Hepatocyte (in vitro differentiated cells): ENCODE measurements around the gene GRM8.

Experiments
- EZH2 ChIP-seq: fragments of 200-600 bp; sonication (generic); IDR thresholded peaks from 2 replicates; pipeline ENCODE4 v1.6.1; 2016; ENCODE audit warnings: antibody characterized with exemption, mild to moderate bottlenecking, borderline replicate concordance
- TF ChIP-seq, protein P1 (sequence below): fragments of 200-600 bp; sonication (generic); IDR thresholded peaks from 2 replicates; pipeline ENCODE4 v1.5.1; 2016; ENCODE audit warnings: antibody characterized with exemption, mild to moderate bottlenecking; ENCODE audit not compliant: poor library complexity

- TF ChIP-seq EZH2, result no peak
- TF ChIP-seq, protein P1, sequence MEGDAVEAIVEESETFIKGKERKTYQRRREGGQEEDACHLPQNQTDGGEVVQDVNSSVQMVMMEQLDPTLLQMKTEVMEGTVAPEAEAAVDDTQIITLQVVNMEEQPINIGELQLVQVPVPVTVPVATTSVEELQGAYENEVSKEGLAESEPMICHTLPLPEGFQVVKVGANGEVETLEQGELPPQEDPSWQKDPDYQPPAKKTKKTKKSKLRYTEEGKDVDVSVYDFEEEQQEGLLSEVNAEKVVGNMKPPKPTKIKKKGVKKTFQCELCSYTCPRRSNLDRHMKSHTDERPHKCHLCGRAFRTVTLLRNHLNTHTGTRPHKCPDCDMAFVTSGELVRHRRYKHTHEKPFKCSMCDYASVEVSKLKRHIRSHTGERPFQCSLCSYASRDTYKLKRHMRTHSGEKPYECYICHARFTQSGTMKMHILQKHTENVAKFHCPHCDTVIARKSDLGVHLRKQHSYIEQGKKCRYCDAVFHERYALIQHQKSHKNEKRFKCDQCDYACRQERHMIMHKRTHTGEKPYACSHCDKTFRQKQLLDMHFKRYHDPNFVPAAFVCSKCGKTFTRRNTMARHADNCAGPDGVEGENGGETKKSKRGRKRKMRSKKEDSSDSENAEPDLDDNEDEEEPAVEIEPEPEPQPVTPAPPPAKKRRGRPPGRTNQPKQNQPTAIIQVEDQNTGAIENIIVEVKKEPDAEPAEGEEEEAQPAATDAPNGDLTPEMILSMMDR, result no peak
These were observed 273.9 kb downstream of the GRM8 start for GRCh38 chr7:126978865-126979264.
